Astrocyte of the cerebellum (primary cell): ENCODE results near the gene ITPR3.

Source experiments
- DNase-seq: peaks from one replicate; pipeline ENCODE4 v3.0.0-alpha.2; 2011; ENCODE audit warnings: low read depth
- H3K4me3 ChIP-seq: 2 replicates; pipeline ENCODE4 v1.5.1; 2011; ENCODE audit warnings: mild to moderate bottlenecking, low read depth, low read length, moderate library complexity
- in situ Hi-C: cut with HindIII; loops from 2 replicates; pipeline ENCODE4 v1.10.0; 2017; ENCODE audit warnings: low sequenced_read_pairs
- TF ChIP-seq, protein P1 (sequence below): IDR thresholded peaks from 2 replicates; pipeline ENCODE4 v1.5.1; 2012; ENCODE audit warnings: low read length, low read depth, moderate library complexity, mild to moderate bottlenecking; ENCODE audit errors: missing control alignments

The ITPR3 gene

DNA sequence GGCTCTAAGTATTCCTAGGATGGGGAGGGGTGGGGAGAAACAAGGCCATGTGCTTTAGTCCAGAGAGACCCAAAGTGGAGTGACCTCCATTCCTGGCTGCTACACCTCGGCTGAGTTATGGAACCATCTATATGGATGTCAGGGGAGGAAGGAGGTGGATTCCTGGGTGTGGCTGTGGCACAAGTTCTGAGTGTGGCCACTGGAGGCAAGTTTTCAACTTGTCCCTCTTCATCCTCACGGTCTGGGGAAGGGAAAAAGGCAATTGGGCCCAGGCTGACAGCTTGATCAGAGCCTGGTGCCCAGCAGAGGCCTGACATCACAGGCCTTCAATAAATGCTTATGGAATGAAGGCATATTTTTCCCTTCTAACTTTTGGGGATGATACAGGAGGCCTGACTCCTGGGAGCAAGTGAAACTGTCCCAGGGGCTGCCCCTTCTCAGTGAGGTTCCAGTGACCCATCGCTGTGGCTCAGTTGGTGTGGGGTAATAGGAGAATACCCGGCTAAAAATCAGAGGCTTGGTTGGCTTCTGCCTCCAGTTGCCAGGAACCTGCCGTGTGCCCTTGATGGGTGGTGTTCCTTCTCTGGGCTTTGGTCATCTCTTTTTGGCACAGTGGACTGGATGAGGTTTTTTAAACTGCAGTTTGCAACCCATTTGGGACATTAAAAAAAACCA, 1.8 kb upstream of the ITPR3 start:
- TF ChIP-seq, protein P1, sequence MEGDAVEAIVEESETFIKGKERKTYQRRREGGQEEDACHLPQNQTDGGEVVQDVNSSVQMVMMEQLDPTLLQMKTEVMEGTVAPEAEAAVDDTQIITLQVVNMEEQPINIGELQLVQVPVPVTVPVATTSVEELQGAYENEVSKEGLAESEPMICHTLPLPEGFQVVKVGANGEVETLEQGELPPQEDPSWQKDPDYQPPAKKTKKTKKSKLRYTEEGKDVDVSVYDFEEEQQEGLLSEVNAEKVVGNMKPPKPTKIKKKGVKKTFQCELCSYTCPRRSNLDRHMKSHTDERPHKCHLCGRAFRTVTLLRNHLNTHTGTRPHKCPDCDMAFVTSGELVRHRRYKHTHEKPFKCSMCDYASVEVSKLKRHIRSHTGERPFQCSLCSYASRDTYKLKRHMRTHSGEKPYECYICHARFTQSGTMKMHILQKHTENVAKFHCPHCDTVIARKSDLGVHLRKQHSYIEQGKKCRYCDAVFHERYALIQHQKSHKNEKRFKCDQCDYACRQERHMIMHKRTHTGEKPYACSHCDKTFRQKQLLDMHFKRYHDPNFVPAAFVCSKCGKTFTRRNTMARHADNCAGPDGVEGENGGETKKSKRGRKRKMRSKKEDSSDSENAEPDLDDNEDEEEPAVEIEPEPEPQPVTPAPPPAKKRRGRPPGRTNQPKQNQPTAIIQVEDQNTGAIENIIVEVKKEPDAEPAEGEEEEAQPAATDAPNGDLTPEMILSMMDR: no peak
- in situ Hi-C loops: no loop called here
- no peak overlapping the region for H3K4me3 ChIP-seq
- DNase-seq: no peak

DNA sequence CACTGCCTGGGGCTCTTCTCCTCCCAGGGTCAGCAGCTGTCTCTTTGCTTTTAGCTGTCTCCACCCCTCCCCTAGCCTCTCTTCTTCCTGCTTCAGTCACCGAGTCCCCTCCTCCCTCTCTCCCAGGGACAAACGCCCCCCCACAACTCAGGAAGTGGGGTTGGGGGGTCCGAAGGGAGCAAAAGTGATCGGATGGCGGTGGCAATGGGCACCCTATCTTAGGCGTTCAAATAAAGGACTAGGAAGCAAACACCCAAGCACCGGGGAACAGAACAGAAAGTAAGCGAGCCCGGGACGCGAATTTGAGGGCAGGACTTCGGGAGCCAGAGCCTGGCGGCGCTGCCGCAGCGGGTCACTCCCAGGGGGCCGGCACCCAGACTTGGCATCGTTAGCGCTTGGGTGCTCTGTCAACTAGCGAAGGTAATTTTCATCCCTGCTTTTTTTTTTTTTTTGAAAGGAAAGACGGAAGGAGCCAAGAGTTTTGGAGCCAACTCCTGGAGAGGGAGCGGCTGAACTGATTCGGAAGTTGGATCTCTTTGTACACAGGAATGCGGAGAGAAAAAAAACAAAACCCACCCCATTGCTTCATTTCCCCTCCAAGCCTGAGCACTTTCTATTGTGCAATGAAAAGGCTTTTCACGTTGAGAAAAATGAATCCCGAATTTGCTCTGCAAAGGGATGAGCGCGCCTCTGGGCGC, 815 bp upstream of the ITPR3 start:
- in situ Hi-C loops: no loop called here
- TF ChIP-seq, protein P1: no peak
- peak; percentile 33 for DNase-seq
- H3K4me3 ChIP-seq: peak overlapping the region; percentile 53

DNA sequence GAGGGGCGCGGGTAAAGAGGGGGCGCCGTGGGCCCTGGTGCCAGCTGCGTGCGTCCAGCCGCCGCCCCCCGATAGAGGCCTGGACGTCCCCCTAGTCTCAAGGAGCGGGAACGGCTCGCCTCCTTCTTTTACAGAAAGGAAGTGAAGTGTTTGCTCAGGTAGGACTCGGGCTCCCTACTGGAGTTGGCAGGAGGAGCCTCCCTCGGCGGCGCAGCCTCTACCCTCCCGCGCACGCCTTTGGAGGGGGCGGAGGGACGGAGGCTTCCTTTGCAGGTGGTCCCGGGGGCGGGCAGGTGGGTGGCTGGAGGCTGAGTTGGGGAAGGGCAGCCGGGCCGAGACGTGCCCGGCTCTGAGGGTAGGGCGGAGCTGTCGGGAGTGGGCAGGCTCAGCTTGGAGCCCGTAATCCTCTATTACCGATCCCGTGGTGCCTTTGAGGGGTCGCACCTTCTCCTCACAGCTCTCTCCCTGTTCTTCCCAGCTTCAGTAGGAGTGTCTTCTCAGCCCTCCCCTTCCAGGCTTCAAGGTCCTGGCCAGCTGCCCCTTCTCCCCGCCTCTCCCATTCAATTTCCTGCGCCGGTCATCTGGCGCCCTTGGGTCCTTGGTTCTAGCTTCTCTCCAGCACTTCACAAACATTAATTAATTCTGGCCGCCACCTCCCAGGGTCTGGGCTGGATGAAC, 728 bp downstream of the ITPR3 start:
- no peak for DNase-seq
- TF ChIP-seq, protein P1: no peak
- in situ Hi-C loops: no loop called here
- peak overlapping the region; percentile 53 for H3K4me3 ChIP-seq

DNA sequence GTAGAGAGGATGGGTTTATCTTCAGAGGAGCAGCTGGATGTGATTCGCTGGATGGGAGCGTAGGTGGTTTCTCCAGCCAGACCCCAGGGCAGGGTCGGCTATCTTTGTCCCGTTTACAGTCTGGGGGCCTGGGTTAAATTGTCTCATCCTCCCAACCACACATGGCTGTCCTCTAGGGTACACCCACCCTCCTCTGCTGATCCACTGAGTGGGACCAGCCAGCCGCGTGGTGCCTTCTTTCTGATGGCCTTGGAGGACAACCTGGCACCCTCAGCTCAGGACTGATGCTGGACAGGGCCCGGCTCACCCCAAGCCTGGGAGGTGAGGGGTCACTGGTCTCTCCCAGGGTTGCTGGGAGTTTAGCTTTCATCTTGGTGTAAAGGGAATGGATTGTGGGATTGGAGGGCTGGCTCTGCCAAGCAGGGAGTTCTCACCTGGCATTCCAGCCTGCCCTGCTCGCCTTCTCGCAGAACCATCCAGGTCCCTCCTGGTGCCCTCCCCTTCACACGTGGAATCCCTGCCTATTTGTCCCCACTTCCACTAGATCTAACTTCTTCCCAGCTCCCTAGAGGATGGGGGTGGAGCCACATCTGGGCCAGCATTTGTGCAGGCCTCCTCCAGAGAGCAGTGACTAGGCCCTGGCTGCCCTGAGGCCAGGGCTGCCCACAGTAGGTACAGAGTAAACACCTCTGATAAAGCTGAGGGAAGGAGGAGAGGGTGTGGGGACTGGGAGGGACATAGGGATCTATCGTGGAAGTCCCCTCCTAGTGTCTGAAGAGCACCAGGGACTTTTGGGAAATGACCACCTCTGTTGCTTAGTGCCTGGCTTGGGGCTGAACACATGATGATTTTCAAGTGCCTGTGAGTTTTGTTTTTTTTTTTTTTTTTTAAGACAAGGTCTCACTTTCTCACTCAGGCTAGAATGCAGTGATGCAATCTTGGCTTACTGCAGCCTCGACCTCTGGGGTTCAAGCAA, 1.6 kb downstream of the ITPR3 start:
- in situ Hi-C loops: no loop called here
- no peak for DNase-seq
- TF ChIP-seq, protein P1: no peak
- no peak overlapping the region for H3K4me3 ChIP-seq

DNA sequence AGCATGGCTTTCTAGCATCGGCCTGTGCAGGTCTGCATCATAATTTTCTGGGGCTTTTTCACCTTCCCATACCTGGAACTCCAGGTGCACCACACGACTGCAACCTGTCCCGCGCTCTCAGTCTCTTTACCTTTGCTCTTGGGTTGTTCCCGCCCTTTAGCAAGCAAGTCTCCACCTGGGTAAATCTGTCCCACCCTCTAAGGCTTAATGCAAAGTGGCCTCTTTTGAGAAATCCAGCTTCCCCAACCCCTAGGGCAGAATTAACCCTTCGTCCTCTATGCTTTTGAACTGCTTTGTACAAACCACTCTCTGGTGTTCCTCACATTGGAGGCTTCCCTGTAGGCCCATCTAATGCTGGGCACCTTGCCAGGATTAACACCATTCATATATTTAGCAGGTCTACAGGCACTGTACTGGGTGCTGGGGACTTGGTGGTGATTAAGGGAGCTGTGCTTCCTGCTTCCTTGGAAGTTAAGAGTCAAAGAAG, 2.8 kb downstream of the ITPR3 start:
- no peak overlapping the region for H3K4me3 ChIP-seq
- in situ Hi-C loops: no loop called here

More for the DNA sequence above, 2.8 kb downstream of the ITPR3 start:
- TF ChIP-seq, protein P1: no peak
- no peak for DNase-seq
